Measurements from ENCODE around the gene KRT37.
"Not testable (repeated sequence)": the region's sequence is repeated elsewhere in the genome, so short reads cannot be mapped to it uniquely, and the experiment has no call there.

Gene KRT37

DNA sequence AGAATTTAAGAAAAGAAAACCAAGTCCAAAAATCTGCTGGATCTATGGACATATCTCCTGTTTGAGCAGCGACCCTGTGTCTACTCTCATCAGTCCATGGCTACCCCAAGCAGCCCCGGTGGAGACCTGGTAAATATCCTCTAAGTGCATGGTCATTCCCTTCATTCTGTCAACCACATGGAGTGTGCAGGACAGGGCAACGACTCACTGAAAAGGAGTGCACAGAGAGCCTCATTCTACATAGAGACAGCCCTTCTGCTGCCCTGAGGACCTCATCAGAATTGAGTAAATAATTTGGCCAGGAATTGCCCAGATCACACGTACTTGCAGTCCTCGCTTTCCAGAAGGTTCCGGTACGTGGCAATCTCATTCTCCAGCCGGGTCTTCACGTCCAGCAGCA, 13.4 kb upstream of the KRT37 start:
- Histone ChIP-seq H3K27me3 (ENCODE audit: control insufficient read depth, insufficient read depth, low read length) (no peaks in the 10 kb centered on the region), H3K27ac (ENCODE audit: low read length) (no peak overlapping the region), H3K4me1 (ENCODE audit: control insufficient read depth, insufficient read depth, low read length) (no peaks in the 10 kb centered on the region), H3K36me3 (ENCODE audit: control insufficient read depth, insufficient read depth, low read length) (no peaks in the 10 kb centered on the region; the same call in 1 of the 2 replicates), H3K4me3 (ENCODE audit: low read length) (no peak overlapping the region), H3K9me3 (ENCODE audit: control insufficient read depth, insufficient read depth, low read length) (no peaks in the 10 kb centered on the region)
- DNase-seq (ENCODE audit: low read depth, low spot score) = no peak
- no CpG with 5 or more reads among the region's 9 CpGs for WGBS (ENCODE audit: insufficient coverage, insufficient read length)

GRCh38 chr17:41437254-41437653, 12.9 kb upstream of the KRT37 start:
- no peaks in the 10 kb centered on the region for H3K27me3 ChIP-seq (ENCODE audit: control insufficient read depth, insufficient read depth, low read length)
- H3K9me3 ChIP-seq (ENCODE audit: control insufficient read depth, insufficient read depth, low read length) = no peaks in the 10 kb centered on the region
- DNase-seq (ENCODE audit: low read depth, low spot score) = no peak
- no peaks in the 10 kb centered on the region for H3K4me1 ChIP-seq (ENCODE audit: control insufficient read depth, insufficient read depth, low read length)
- WGBS (ENCODE audit: insufficient coverage, insufficient read length) = no CpG with 5 or more reads among the region's 7 CpGs
- no peak overlapping the region for H3K27ac ChIP-seq (ENCODE audit: low read length)
- H3K36me3 ChIP-seq (ENCODE audit: control insufficient read depth, insufficient read depth, low read length) = no peaks in the 10 kb centered on the region; the same call in 1 of the 2 replicates
- H3K4me3 ChIP-seq (ENCODE audit: low read length) = no peak overlapping the region

GRCh38 chr17:41434415-41434814, 10.0 kb upstream of the KRT37 start:
- no peak overlapping the region for H3K4me3 ChIP-seq (ENCODE audit: low read length)
- H3K36me3 ChIP-seq (ENCODE audit: control insufficient read depth, insufficient read depth, low read length) = no peaks in the 10 kb centered on the region
- no peak for DNase-seq (ENCODE audit: low read depth, low spot score)
- no peaks in the 10 kb centered on the region for H3K27me3 ChIP-seq (ENCODE audit: control insufficient read depth, insufficient read depth, low read length)
- H3K4me1 ChIP-seq (ENCODE audit: control insufficient read depth, insufficient read depth, low read length) = no peaks in the 10 kb centered on the region
- H3K27ac ChIP-seq (ENCODE audit: low read length) = no peak overlapping the region
- no peaks in the 10 kb centered on the region for H3K9me3 ChIP-seq (ENCODE audit: control insufficient read depth, insufficient read depth, low read length)
- no CpG with 5 or more reads among the region's 5 CpGs for WGBS (ENCODE audit: insufficient coverage, insufficient read length)

GRCh38 chr17:41434005-41434404, 9.6 kb upstream of the KRT37 start:
- Histone ChIP-seq H3K27me3 (ENCODE audit: control insufficient read depth, insufficient read depth, low read length) (no peaks in the 10 kb centered on the region), H3K27ac (ENCODE audit: low read length) (no peak overlapping the region), H3K4me3 (ENCODE audit: low read length) (no peak overlapping the region), H3K4me1 (ENCODE audit: control insufficient read depth, insufficient read depth, low read length) (no peaks in the 10 kb centered on the region), H3K9me3 (ENCODE audit: control insufficient read depth, insufficient read depth, low read length) (no peaks in the 10 kb centered on the region), H3K36me3 (ENCODE audit: control insufficient read depth, insufficient read depth, low read length) (no peaks in the 10 kb centered on the region)
- DNase-seq (ENCODE audit: low read depth, low spot score) = no peak
- no CpG with 5 or more reads among the region's 4 CpGs for WGBS (ENCODE audit: insufficient coverage, insufficient read length)

DNA sequence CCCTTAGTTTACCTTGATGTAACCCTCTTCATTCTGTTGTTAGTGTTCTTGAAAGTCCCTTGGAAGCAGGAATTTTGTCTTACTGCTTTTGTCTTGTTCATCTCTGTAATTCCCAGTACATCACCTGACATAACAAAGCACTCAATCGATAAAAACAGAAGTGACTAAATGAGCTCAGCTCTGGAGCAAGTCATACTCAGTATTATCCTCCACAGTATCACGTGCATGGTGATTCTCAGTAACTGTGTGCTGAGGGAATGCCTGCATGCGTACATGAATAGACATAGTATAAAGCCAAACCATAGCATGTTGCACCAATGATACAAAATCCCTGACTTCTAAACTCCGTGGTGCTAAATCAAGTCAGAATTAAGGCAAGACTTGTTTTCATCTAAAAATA, 9.2 kb upstream of the KRT37 start:
- no CpG with 5 or more reads among the region's 4 CpGs for WGBS (ENCODE audit: insufficient coverage, insufficient read length)
- no peaks in the 10 kb centered on the region for H3K9me3 ChIP-seq (ENCODE audit: control insufficient read depth, insufficient read depth, low read length)
- no peaks in the 10 kb centered on the region for H3K36me3 ChIP-seq (ENCODE audit: control insufficient read depth, insufficient read depth, low read length)
- no peak overlapping the region for H3K4me3 ChIP-seq (ENCODE audit: low read length)
- no peaks in the 10 kb centered on the region; the same call in 1 of the 2 replicates for H3K4me1 ChIP-seq (ENCODE audit: control insufficient read depth, insufficient read depth, low read length)
- DNase-seq (ENCODE audit: low read depth, low spot score) = no peak
- no peak overlapping the region for H3K27ac ChIP-seq (ENCODE audit: low read length)
- H3K27me3 ChIP-seq (ENCODE audit: control insufficient read depth, insufficient read depth, low read length) = no peaks in the 10 kb centered on the region

DNA sequence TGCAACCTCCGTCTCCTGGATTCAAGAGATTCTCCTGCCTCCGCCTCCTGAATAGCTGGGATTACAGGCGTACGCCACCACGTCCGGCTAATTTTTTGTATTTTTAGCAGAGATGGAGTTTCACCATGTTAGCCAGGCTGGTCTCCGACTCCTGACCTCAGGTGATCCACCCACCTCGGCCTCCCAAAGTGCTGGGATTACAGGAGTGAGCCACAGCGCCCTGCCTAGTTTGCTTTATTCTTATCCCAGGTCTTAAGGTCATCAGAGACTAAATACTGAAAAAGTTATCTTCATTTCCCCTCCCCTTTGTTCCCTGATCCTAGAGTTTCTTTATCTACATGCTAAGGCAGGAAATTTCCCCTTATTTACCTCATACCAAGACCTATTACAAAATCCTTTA, 6.0 kb upstream of the KRT37 start:
- DNase-seq (ENCODE audit: low read depth, low spot score); H3K27me3 ChIP-seq (ENCODE audit: control insufficient read depth, insufficient read depth, low read length); H3K4me3 ChIP-seq (ENCODE audit: low read length); H3K27ac ChIP-seq (ENCODE audit: low read length); H3K36me3 ChIP-seq (ENCODE audit: control insufficient read depth, insufficient read depth, low read length); H3K9me3 ChIP-seq (ENCODE audit: control insufficient read depth, insufficient read depth, low read length); H3K4me1 ChIP-seq (ENCODE audit: control insufficient read depth, insufficient read depth, low read length): not testable (repeated sequence)
- no CpG with 5 or more reads among the region's 9 CpGs for WGBS (ENCODE audit: insufficient coverage, insufficient read length)

DNA sequence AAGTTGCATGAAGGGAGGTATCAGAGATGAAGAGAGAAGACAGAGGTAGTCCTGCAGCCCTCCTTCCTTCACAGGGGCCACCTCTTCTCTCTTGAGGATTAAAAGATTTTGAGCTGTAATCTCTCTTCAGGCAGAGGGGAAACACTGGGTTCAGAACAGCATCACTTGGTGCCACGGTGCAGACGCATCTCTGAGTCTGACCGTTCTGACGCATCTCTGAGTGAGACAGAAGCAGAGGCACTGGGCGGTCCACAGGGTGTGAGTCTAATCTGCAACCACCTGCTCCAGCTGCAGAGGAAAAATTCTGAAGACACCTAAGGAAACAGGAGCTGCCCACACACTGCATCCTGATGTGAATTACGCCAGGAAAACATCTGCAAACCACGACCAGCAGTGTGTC, 5.3 kb upstream of the KRT37 start:
- WGBS (ENCODE audit: insufficient coverage, insufficient read length) = no CpG with 5 or more reads among the region's 7 CpGs
- Histone ChIP-seq H3K4me3 (ENCODE audit: low read length) (no peak overlapping the region), H3K27ac (ENCODE audit: low read length) (no peak overlapping the region), H3K4me1 (ENCODE audit: control insufficient read depth, insufficient read depth, low read length) (no peaks in the 10 kb centered on the region; the same call in 1 of the 2 replicates), H3K36me3 (ENCODE audit: control insufficient read depth, insufficient read depth, low read length) (no peaks in the 10 kb centered on the region), H3K27me3 (ENCODE audit: control insufficient read depth, insufficient read depth, low read length) (no peaks in the 10 kb centered on the region), H3K9me3 (ENCODE audit: control insufficient read depth, insufficient read depth, low read length) (no peaks in the 10 kb centered on the region)
- no peak for DNase-seq (ENCODE audit: low read depth, low spot score)

DNA sequence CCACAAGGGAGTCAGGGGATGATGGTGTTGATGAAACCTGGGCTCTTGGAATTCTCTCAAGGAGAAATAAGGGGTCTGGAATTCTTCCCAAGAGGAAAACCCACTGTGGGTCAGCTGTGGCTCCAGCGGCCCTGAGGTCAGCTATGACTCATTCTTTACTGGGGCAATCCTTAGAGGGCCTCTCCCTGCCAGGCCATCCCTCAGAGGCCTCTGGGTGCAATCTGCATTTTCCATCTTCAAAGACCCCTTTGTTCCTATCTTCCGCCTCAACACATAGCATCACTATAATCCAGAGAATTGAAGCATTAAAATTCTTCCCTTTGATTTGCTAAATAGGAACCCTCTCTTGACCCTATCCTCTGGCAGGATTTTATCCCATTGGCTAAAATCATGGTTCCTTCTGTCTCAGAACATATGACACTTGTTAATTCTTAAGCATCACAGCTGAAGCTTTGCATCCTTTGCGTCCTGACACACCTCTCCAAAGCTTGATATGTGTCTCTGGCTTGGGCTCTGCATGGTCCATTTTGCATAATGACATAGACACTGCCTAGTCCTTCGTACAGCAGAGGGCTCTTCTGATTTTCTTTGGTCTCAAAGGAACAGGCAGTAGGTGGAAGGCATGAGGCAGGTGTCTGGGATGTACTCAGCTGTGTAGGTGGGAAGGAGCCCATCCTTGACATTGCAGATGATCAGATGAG, 4.4 kb upstream of the KRT37 start:
- Histone ChIP-seq H3K27ac (ENCODE audit: low read length) (no peak overlapping the region), H3K4me3 (ENCODE audit: low read length) (no peak overlapping the region), H3K4me1 (ENCODE audit: control insufficient read depth, insufficient read depth, low read length) (no peaks in the 10 kb centered on the region; the same call in 1 of the 2 replicates), H3K9me3 (ENCODE audit: control insufficient read depth, insufficient read depth, low read length) (no peaks in the 10 kb centered on the region), H3K36me3 (ENCODE audit: control insufficient read depth, insufficient read depth, low read length) (no peaks in the 10 kb centered on the region), H3K27me3 (ENCODE audit: control insufficient read depth, insufficient read depth, low read length) (no peaks in the 10 kb centered on the region)
- no peak for DNase-seq (ENCODE audit: low read depth, low spot score)
- WGBS (ENCODE audit: insufficient coverage, insufficient read length) = no CpG with 5 or more reads among the region's 4 CpGs

DNA sequence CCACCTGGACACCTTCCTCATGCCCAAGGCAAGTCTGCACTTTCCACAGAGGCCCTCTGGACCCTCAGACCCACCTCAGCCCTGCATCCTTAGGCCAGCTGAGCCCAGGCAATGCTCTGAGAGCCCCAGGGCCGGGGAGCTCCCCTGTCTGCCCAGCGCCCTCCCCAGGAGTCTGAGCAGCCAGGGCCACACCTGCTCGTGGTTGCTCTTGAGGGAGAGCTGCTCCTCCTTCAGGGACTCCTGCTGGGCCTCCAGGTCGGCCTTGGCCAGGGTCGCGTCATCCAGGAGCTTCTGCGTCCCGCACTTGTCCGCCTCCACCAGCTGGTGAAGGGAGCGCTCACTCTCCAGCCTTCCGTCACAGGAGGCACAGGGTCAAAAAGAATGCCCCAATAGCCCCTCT, 1.8 kb downstream of the KRT37 start:
- not testable (repeated sequence) for H3K4me3 ChIP-seq (ENCODE audit: low read length); H3K36me3 ChIP-seq (ENCODE audit: control insufficient read depth, insufficient read depth, low read length); DNase-seq (ENCODE audit: low read depth, low spot score); H3K27ac ChIP-seq (ENCODE audit: low read length); H3K9me3 ChIP-seq (ENCODE audit: control insufficient read depth, insufficient read depth, low read length); H3K27me3 ChIP-seq (ENCODE audit: control insufficient read depth, insufficient read depth, low read length); H3K4me1 ChIP-seq (ENCODE audit: control insufficient read depth, insufficient read depth, low read length)
- WGBS (ENCODE audit: insufficient coverage, insufficient read length) = no CpG with 5 or more reads among the region's 11 CpGs

- no CpG with 5 or more reads among the region's 4 CpGs for WGBS (ENCODE audit: insufficient coverage, insufficient read length)
- no peaks in the 10 kb centered on the region for H3K9me3 ChIP-seq (ENCODE audit: control insufficient read depth, insufficient read depth, low read length)
- no peak overlapping the region for H3K27ac ChIP-seq (ENCODE audit: low read length)
- no peak overlapping the region for H3K4me3 ChIP-seq (ENCODE audit: low read length)
- H3K4me1 ChIP-seq (ENCODE audit: control insufficient read depth, insufficient read depth, low read length) = no peaks in the 10 kb centered on the region; the same call in 1 of the 2 replicates
- no peaks in the 10 kb centered on the region for H3K27me3 ChIP-seq (ENCODE audit: control insufficient read depth, insufficient read depth, low read length)
- H3K36me3 ChIP-seq (ENCODE audit: control insufficient read depth, insufficient read depth, low read length) = no peaks in the 10 kb centered on the region
- DNase-seq (ENCODE audit: low read depth, low spot score) = no peak
These were observed 2.8 kb downstream of the KRT37 start for GRCh38 chr17:41421617-41422016.

DNA sequence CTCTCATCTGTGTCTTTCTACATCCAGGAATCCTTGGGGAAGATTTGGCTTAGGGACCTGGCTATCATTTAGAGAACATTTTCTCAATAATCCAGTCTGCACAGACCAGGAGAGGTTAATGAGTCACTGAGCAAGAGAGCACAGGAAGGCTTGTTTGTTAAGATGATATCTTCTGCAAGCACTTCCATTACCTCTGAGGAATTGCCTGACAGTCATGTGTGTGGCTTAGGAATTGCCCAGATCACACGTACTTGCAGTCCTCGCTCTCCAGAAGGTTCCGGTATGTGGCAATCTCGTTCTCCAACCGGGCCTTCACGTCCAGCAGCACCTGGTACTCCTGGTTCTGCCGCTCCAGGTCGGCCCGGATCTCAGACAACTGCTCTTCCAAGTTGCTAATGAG, 3.3 kb downstream of the KRT37 start:
- WGBS (ENCODE audit: insufficient coverage, insufficient read length) = no CpG with 5 or more reads among the region's 9 CpGs
- Histone ChIP-seq H3K36me3 (ENCODE audit: control insufficient read depth, insufficient read depth, low read length) (no peaks in the 10 kb centered on the region), H3K27ac (ENCODE audit: low read length) (no peak overlapping the region), H3K4me3 (ENCODE audit: low read length) (no peak overlapping the region), H3K9me3 (ENCODE audit: control insufficient read depth, insufficient read depth, low read length) (no peaks in the 10 kb centered on the region), H3K27me3 (ENCODE audit: control insufficient read depth, insufficient read depth, low read length) (no peaks in the 10 kb centered on the region), H3K4me1 (ENCODE audit: control insufficient read depth, insufficient read depth, low read length) (no peaks in the 10 kb centered on the region; the same call in 1 of the 2 replicates)
- no peak for DNase-seq (ENCODE audit: low read depth, low spot score)
